GM12878 (cell line): Measurements from ENCODE around the gene FFAR1. TPM values are rescaled to one million over a fixed set of nuclear protein-coding genes. Genes with fewer than 3 reads are reported as not detected.

Source experiments
- ATAC-seq: fragments of 200-7000 bp; cut with Tn5 transposase; 3 replicates; pipeline ENCODE4 v1.9.1; 2020; ENCODE audit warnings: mild to moderate bottlenecking, moderate library complexity
- BruUV-seq: library from RNA; stranded (reverse); fragments of 400-500 nt; replicated peaks from 2 replicates; lab custom pipeline; 2021; lab: Mats Ljungman, UMichigan
- CTCF ChIA-PET: fragments of 300-600 bp; sonication (Branson Sonifier 250); formaldehyde crosslinking; extraction: SDS; loops from one replicate; lab custom pipeline; 2021; ENCODE audit warnings: inconsistent platforms; lab: Yijun Ruan, JAX
- POLR2A ChIA-PET: fragments of 350-600 bp; formaldehyde crosslinking; extraction: SDS; loops from one replicate; lab custom pipeline; 2021; ENCODE audit warnings: inconsistent platforms; lab: Charles Lee
- RAD21 ChIA-PET: fragments of 300-600 bp; sonication (Branson Sonifier 250); formaldehyde crosslinking; loops from one replicate; lab custom pipeline; 2023; ENCODE audit warnings: antibody characterized with exemption; ENCODE audit not compliant: unreplicated experiment; lab: Charles Lee
- SMC1A ChIA-PET: fragments of 300-600 bp; sonication (Branson Sonifier 250); formaldehyde crosslinking; loops from one replicate; lab custom pipeline; 2023; ENCODE audit not compliant: unreplicated experiment, uncharacterized antibody; lab: Charles Lee
- DNase-seq: peaks from one replicate; pipeline ENCODE4 v3.0.0-alpha.2; 2011; ENCODE audit warnings: low read depth, low spot score
- FAIRE-seq: peaks from 3 replicates; lab custom pipeline; 2011; peaks lifted over from hg19 to GRCh38; lab: Jason Lieb, UNC
- H2AFZ ChIP-seq: 2 replicates; pipeline ENCODE4 v1.6.0; 2011; ENCODE audit warnings: low read depth, low read length, control low read depth; ENCODE audit not compliant: control insufficient read depth
- H3K27ac ChIP-seq: 2 replicates; pipeline ENCODE4 v1.5.1; 2011; ENCODE audit warnings: control low read depth; ENCODE audit not compliant: control insufficient read depth, insufficient read depth
- H3K27me3 ChIP-seq, 2 experiments: replicated peaks in 1 of 2; 2 replicates each; pipeline versions ENCODE4 v1.6.0 to v1.6.1; 2011; ENCODE audit warnings: low read length in 1 of 2; ENCODE audit not compliant: control insufficient read depth in 2 of 2, insufficient read depth in 2 of 2
- H3K36me3 ChIP-seq, 2 experiments: 2 replicates each; pipeline ENCODE4 v1.5.1; 2011; ENCODE audit warnings: low read length in 1 of 2; ENCODE audit not compliant: control insufficient read depth in 2 of 2, insufficient read depth in 2 of 2
- H3K4me1 ChIP-seq: 2 replicates; pipeline ENCODE4 v1.6.1; 2011; ENCODE audit warnings: mild to moderate bottlenecking, low read length, moderate library complexity, mixed read lengths; ENCODE audit not compliant: control insufficient read depth, insufficient read depth
- H3K4me2 ChIP-seq: 2 replicates; pipeline ENCODE4 v1.6.0; 2011; ENCODE audit warnings: control low read depth; ENCODE audit not compliant: control insufficient read depth, insufficient read depth
- H3K4me3 ChIP-seq: fragments of 200-600 bp; sonication (generic); 2 replicates; pipeline ENCODE4 v1.5.1; 2016
- H3K79me2 ChIP-seq: 2 replicates; pipeline ENCODE4 v1.6.0; 2011; ENCODE audit warnings: low read length; ENCODE audit not compliant: control insufficient read depth, insufficient read depth
- H3K9ac ChIP-seq: 2 replicates; pipeline ENCODE4 v1.8.0; 2011; ENCODE audit warnings: low read length, control low read depth, mixed read lengths; ENCODE audit not compliant: control insufficient read depth, insufficient read depth
- H3K9me3 ChIP-seq: replicated peaks from 3 replicates; pipeline ENCODE4 v1.5.1; 2011; ENCODE audit warnings: mild to moderate bottlenecking, low read length; ENCODE audit not compliant: control insufficient read depth, insufficient read depth
- H4K20me1 ChIP-seq: 2 replicates; pipeline ENCODE4 v1.6.0; 2011; ENCODE audit not compliant: control insufficient read depth, insufficient read depth
- NRF1 ChIP-seq: conservative IDR thresholded peaks from 2 replicates; pipeline ENCODE4 v1.6.1; 2011; ENCODE audit warnings: mild to moderate bottlenecking, low read depth, low read length, improper control_type of control experiment
- POLR2AphosphoS2 ChIP-seq: IDR thresholded peaks from 2 replicates; pipeline ENCODE4 v1.6.1; 2011; ENCODE audit warnings: low read depth, mild to moderate bottlenecking, low read length, improper control_type of control experiment, moderate library complexity
- RAD51 ChIP-seq: fragments of 450-650 bp; IDR thresholded peaks from 2 replicates; pipeline ENCODE4 v1.6.1; 2016; ENCODE audit warnings: moderate library complexity, mild to moderate bottlenecking, inconsistent platforms
- WGBS: methylation state at CpG from one replicate; pipeline ENCODE4 v1.1.6; 2016; ENCODE audit warnings: low lambda C conversion rate; ENCODE audit not compliant: insufficient replicate concordance, insufficient coverage; ENCODE audit errors: missing lambda C conversion rate; 5-methylcytosine and 5-hydroxymethylcytosine counted together
- in situ Hi-C: fragments of 300-500 bp; cut with MboI; formaldehyde crosslinking; loops from 9 replicates; pipeline ENCODE4 v1.14.3; 2018; ENCODE audit warnings: mixed read lengths
- intact Hi-C: fragments of 100-400 bp; cut with micrococcal nuclease; formaldehyde crosslinking; loops from one replicate; pipeline ENCODE4 v1.14.2; 2022; ENCODE audit not compliant: unreplicated experiment
- polyA plus RNA-seq, 11 experiments: library from polyadenylated mRNA; depleted of rRNA in 4 of 11; unstranded in 6 of 11; stranded (reverse) in 5 of 11; fragments of >200 nt; fragmentation: Nextera tagmentation in 4 of 11; fragmentation: Illumina TruSeq in 1 of 11; extraction: Ambion mirVana in 4 of 11; extraction: Trizol in 1 of 11; gene quantifications; 1 replicate in 1 of 11; 2 replicates in 10 of 11; pipeline versions ENCODE4 v1.2.1 to v1.2.3, GENCODE V29; 2011 to 2016; ENCODE audit warnings: inconsistent platforms in 2 of 11, missing spikeins in 2 of 11, low read depth in 1 of 11
- total RNA-seq, 4 experiments: library from RNA; depleted of rRNA in 3 of 4; stranded (reverse); fragments of >200 nt in 3 of 4; fragmentation: Illumina TruSeq in 1 of 4; extraction: Trizol in 1 of 4; gene quantifications; 2 replicates each; pipeline versions ENCODE4 v1.2.1 to v1.2.3, GENCODE V29; 2013 to 2021

The FFAR1 gene
- total and polyA plus RNA-seq, 10 of the 15 experiments (the other 5 are each of a cell fraction or from before 2014, with no cell fraction given): 0.05 to 0.62 (median 0.14) TPM; not detected in 2

GRCh38 chr19:35337097-35337983 lies 10.4 kb upstream of the FFAR1 start (continued):
- TF ChIP-seq NRF1: no peak

- Histone ChIP-seq H3K4me2 (no peak overlapping the region), H3K79me2 (peaks cover 35% of the 10 kb centered on the region), H3K27ac (no peak overlapping the region), H3K9ac (no peak overlapping the region), H3K9me3 (no peaks in the 10 kb centered on the region), H3K27me3 (no peaks in the 10 kb centered on the region), H4K20me1 (no peaks in the 10 kb centered on the region), H3K36me3 (peaks cover 28 to 32% of the 10 kb centered on the region in 2 experiments), H3K4me3 (no peak overlapping the region), H3K4me1 (peaks cover 35% of the 10 kb centered on the region), H2AFZ (no peak overlapping the region)
- ATAC-seq: no peak
- TF ChIP-seq RAD51 (no peak), POLR2AphosphoS2 (peak; percentile 25; the same call in 1 of the 2 replicates)
- DNase-seq: no peak
- in situ Hi-C loops (loop anchor here (10.0 kb wide), 1 partner anchor 567 kb away; the partner anchor contains the start of genes HCST, NFKBID and TYROBP), intact Hi-C loops (no loop called here)
- WGBS: 99% methylated on average over 8 of the region's 13 CpGs
- ChIA-PET RAD21 (interaction anchor here (1.1 to 1.8 kb wide), 2 partner anchors 8 to 15 kb away, joined by 3 to 5 read pairs; no protein-coding TSS in a partner anchor), POLR2A (interaction anchor here (0.6 to 1.3 kb wide), 2 partner anchors 8 to 93 kb away, joined by 3 read pairs; no protein-coding TSS in a partner anchor), SMC1A (interaction anchor here (8.1 kb wide), 1 partner anchor 17 kb away, joined by 122 read pairs; no protein-coding TSS in a partner anchor), CTCF (interaction anchor here (2.3 kb wide), 1 partner anchor 15 kb away, joined by 8 read pairs; no protein-coding TSS in a partner anchor)
- no TSS peak for BruUV-seq
- FAIRE-seq: no peak
These were observed 9.8 kb upstream of the FFAR1 start for GRCh38 chr19:35337984-35338296.
